ENCODE measurements around the gene ADISSP. TPM values are rescaled to one million over a fixed set of nuclear protein-coding genes. Genes with fewer than 3 reads are reported as not detected.

Gene ADISSP
- total RNA-seq, 1 donor from 2014 or later: 24.9 TPM

DNA sequence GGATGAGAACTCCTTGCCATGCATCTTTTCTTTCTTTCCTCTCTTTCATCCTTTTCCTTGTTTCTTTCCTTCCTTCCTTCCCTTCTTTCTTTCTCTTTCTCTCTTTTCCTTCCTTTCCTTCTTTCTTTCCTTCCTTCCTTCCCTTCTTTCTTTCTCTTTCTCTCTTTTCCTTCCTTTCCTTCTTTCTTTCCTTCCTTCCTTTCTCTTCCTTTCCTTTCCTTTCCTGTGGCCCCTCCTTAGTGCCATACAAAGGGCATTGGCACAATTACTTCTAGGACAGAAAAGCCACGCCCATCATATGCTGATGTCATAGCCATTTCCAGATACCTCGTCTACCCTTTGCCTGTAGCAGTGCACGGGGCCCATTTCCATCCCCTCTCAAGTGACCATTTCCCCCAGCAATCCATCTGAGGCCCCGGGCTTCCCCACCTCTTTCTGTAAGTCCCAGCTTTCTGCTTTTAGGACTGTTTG, 21.2 kb upstream of the ADISSP start:
- no peak for DNase-seq (ENCODE audit: low spot score in 2 of 2, unreplicated experiment in 2 of 2)
- no peaks in the 10 kb centered on the region for H3K36me3 Mint-ChIP-seq
- TF ChIP-seq, protein P1, sequence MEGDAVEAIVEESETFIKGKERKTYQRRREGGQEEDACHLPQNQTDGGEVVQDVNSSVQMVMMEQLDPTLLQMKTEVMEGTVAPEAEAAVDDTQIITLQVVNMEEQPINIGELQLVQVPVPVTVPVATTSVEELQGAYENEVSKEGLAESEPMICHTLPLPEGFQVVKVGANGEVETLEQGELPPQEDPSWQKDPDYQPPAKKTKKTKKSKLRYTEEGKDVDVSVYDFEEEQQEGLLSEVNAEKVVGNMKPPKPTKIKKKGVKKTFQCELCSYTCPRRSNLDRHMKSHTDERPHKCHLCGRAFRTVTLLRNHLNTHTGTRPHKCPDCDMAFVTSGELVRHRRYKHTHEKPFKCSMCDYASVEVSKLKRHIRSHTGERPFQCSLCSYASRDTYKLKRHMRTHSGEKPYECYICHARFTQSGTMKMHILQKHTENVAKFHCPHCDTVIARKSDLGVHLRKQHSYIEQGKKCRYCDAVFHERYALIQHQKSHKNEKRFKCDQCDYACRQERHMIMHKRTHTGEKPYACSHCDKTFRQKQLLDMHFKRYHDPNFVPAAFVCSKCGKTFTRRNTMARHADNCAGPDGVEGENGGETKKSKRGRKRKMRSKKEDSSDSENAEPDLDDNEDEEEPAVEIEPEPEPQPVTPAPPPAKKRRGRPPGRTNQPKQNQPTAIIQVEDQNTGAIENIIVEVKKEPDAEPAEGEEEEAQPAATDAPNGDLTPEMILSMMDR (IDR thresholded peaks at IDR 0.05; ENCODE audit: unreplicated experiment): no peak
- H3K27ac Mint-ChIP-seq: no peak overlapping the region
- H3K4me3 Mint-ChIP-seq: no peak overlapping the region
- peaks cover 1% of the 10 kb centered on the region for H3K27me3 Mint-ChIP-seq (ENCODE audit: low read depth)
- peaks cover 15% of the 10 kb centered on the region for H3K4me1 Mint-ChIP-seq
- H3K9me3 Mint-ChIP-seq: no peaks in the 10 kb centered on the region

DNA sequence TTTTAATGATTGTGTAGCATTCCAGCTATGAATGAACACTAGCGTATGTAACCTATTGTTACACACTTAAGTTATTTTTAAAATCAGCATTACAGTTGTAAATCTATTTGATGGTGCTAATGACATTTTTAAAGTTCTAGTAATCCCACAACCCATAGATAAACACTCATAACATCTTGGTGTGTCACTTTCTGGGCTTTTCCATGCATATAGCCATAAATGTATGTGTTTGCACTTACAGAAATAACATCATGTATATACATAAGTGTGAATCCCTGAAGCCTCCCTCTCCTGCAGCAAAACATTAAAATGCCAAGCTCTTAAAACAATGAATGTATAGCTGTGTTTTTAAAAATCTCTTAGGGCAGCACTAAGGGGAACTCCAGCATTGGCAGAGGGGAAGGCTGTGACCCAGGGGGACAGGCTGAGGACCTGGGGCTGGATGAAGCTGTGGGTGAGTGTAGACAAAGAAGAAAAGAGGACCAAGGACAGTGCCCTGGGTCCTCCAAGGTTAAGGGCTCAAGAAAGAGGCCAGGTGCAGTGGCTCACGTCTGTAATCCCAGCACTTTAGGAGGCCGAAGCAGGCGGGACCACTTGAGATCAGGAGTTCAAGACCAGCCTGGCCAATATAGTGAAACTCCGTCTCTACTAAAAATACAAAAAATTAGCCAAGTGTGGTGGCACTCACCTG, 19.9 kb upstream of the ADISSP start:
- DNase-seq (ENCODE audit: low spot score in 2 of 2, unreplicated experiment in 2 of 2): no peak
- Mint-ChIP-seq H3K36me3 (no peaks in the 10 kb centered on the region), H3K27ac (no peak overlapping the region), H3K9me3 (no peaks in the 10 kb centered on the region), H3K27me3 (ENCODE audit: low read depth) (peaks cover 1% of the 10 kb centered on the region), H3K4me3 (peak overlapping the region; percentile 56), H3K4me1 (peaks cover 25% of the 10 kb centered on the region)
- TF ChIP-seq, protein P1 (IDR thresholded peaks at IDR 0.05; ENCODE audit: unreplicated experiment): no peak

DNA sequence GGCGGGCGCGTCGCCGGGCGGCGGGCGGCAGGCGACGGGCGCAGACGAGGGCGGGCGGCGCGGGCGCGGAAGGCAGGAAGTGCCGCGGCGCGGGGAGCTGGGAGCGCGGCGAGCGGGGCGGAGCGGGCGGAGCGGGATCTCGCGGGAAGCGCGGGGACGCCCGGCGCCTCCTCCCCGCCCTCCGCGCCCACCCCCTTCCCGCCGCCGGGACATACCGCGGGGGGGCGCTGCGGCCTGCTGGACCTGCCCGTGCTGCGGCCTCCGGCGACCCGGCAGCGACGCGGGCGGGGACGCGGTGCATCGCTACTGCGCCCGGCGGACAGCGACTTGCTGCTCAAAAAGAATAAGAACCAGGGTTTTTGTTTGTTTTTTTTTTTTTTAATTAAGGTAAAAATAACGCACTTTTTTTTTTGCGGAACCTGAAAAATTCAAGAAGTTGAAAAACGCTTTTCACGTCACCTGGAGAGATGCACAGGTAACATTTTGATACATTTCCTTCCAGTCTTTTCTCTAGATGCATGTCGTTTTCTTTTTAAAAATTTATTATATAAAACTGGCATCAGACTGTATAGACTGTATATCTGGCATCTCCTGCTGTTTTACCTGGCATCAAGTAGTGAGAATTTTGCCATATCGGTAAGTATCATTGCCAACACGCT, 19.2 kb upstream of the ADISSP start, which contains the start of gene CENPB:
TSS of gene CENPB (minus strand) at position 76 of the 659 bp plus-strand sequence. CDS start 257 bp downstream, outside the sequence.
- Mint-ChIP-seq H3K4me3 (peak within 1 kb of the TSS; percentile 81), H3K27me3 (ENCODE audit: low read depth) (peaks cover 1% of the 10 kb centered on the region), H3K36me3 (no peaks in the 10 kb centered on the region), H3K9me3 (no peaks in the 10 kb centered on the region), H3K27ac (peak within 1 kb of the TSS; percentile 82), H3K4me1 (peaks cover 29% of the 10 kb centered on the region)
- TF ChIP-seq, protein P1 (IDR thresholded peaks at IDR 0.05; ENCODE audit: unreplicated experiment): peak; percentile 62
- DNase-seq (ENCODE audit: low spot score in 2 of 2, unreplicated experiment in 2 of 2): peak; percentile 91 to 96

DNA sequence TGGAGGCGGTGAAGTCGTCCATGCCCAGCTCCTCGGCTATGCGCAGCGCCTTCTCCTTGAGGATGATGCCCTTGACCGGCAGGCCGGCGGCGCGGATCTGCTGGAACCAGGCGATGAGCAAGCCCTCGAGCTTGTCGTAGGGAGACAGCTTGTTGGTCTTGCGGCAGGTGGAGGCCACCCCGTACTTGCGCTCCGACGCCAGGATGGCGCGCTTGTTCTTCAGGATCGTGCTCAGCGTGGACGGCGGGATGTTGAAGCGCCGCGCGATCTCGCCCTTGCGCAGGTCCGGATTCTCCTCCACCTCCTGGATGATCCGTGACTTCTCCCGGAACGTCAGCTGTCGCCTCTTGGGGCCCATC, 18.6 kb upstream of the ADISSP start:
- peak overlapping the region; percentile 82 for H3K27ac Mint-ChIP-seq
- H3K9me3 Mint-ChIP-seq: no peaks in the 10 kb centered on the region
- TF ChIP-seq, protein P1 (IDR thresholded peaks at IDR 0.05; ENCODE audit: unreplicated experiment): no peak
- H3K4me1 Mint-ChIP-seq: peaks cover 35% of the 10 kb centered on the region
- H3K36me3 Mint-ChIP-seq: no peaks in the 10 kb centered on the region
- no peak for DNase-seq (ENCODE audit: low spot score in 2 of 2, unreplicated experiment in 2 of 2)
- H3K4me3 Mint-ChIP-seq: peak overlapping the region; percentile 81
- H3K27me3 Mint-ChIP-seq (ENCODE audit: low read depth): peaks cover 1% of the 10 kb centered on the region

DNA sequence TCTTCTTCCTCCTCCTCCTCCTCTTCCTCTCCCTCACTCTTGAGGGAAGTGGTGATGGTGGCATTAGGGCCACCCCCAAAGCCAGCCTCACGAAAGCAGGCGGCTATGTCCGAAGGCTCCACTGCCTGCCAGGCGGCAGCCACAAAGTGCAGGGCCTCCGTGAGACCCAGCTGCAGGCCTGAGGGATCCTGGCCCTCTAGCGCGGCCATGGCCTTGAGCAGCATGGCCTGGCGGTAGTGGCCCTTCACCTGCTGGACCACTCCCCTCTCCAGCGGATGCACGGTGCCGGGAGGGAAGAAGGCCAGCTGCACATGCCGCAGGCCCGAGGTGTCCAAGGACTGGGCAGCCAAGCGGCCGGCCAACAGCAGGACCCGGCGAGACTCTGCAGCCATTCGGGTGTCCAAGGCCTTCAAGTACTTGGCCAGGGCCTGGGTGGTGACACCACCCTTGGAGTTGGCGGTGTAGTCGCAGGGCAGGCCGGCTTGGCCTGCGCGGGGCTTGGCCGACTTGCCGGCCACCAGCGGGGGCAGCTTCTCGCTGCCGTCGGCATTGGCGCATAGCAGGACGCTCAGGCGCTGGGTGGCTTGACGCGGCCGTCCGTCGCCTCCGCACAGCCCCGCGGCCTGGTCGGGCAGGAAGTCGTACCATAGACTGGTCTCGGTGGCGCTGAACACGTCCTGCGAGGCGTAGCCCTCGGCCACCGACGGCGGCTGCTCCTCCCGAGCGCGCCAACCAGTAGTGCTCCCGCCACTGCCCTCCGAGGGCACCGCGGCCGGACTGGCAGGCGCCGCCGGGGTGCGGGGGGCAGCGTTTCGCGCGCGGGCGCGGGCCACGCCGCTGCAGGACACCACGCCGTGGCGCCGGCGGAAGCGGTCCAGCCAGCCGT, 17.9 kb upstream of the ADISSP start:
- Mint-ChIP-seq H3K27ac (no peak overlapping the region), H3K27me3 (ENCODE audit: low read depth) (peaks cover 3% of the 10 kb centered on the region), H3K9me3 (no peaks in the 10 kb centered on the region), H3K36me3 (no peaks in the 10 kb centered on the region), H3K4me1 (peaks cover 40% of the 10 kb centered on the region), H3K4me3 (peak overlapping the region; percentile 81)
- no peak for DNase-seq (ENCODE audit: low spot score in 2 of 2, unreplicated experiment in 2 of 2)
- TF ChIP-seq, protein P1 (IDR thresholded peaks at IDR 0.05; ENCODE audit: unreplicated experiment): no peak
